SHP77 (cell line): ENCODE results near the gene PTPRN2.
"Not testable (repeated sequence)": the region's sequence is repeated elsewhere in the genome, so short reads cannot be mapped to it uniquely, and the experiment has no call there.

Experiments
- DNase-seq, 2 experiments: peaks; one replicate each; lab custom pipeline; 2025; lab: John Stamatoyannopoulos, UW

The PTPRN2 gene

GRCh38 chr7:157715071-157715937, 872.3 kb downstream of the PTPRN2 start:
- DNase-seq, result no peak

- no peak for DNase-seq
Measured at GRCh38 chr7:157714166-157715070, 873.2 kb downstream of the PTPRN2 start.

- no peak for DNase-seq
Measured at GRCh38 chr7:157713591-157713990, 874.0 kb downstream of the PTPRN2 start.

- DNase-seq, result no peak
Measured at GRCh38 chr7:157712666-157713235, 874.9 kb downstream of the PTPRN2 start.

- DNase-seq, result no peak
Measured at GRCh38 chr7:157711353-157711888, 876.2 kb downstream of the PTPRN2 start.

- no peak for DNase-seq
Measured at GRCh38 chr7:157710396-157710795, 877.2 kb downstream of the PTPRN2 start.

- DNase-seq, result no peak
Measured at GRCh38 chr7:157709531-157710251, 877.9 kb downstream of the PTPRN2 start.

- DNase-seq, result no peak
Measured at GRCh38 chr7:157708919-157709295, 878.7 kb downstream of the PTPRN2 start.

- DNase-seq, result no peak
Measured at GRCh38 chr7:157707983-157708918, 879.4 kb downstream of the PTPRN2 start.

- DNase-seq, result no peak
Measured at GRCh38 chr7:157704365-157704764, 883.3 kb downstream of the PTPRN2 start.

- DNase-seq, result no peak
Measured at GRCh38 chr7:157703534-157704195, 884.0 kb downstream of the PTPRN2 start.

GRCh38 chr7:157703131-157703530, 884.5 kb downstream of the PTPRN2 start:
- no peak for DNase-seq

GRCh38 chr7:157702311-157703023, 885.2 kb downstream of the PTPRN2 start:
- DNase-seq, result no peak

GRCh38 chr7:157701395-157702180, 886.0 kb downstream of the PTPRN2 start:
- not testable (repeated sequence) for DNase-seq

- no peak for DNase-seq
Measured at GRCh38 chr7:157700231-157701005, 887.2 kb downstream of the PTPRN2 start.

- DNase-seq, result peak in 1 of 2 experiments; percentile 36
Measured at GRCh38 chr7:157699357-157700013, 888.1 kb downstream of the PTPRN2 start.

GRCh38 chr7:157697287-157697686, 890.3 kb downstream of the PTPRN2 start:
- not testable (repeated sequence) for DNase-seq
